H4 (cell line): ENCODE measurements around the gene WTIP. TPM values are rescaled to one million over a fixed set of nuclear protein-coding genes. Genes with fewer than 3 reads are reported as not detected.
"Not testable (repeated sequence)": the region's sequence is repeated elsewhere in the genome, so short reads cannot be mapped to it uniquely, and the experiment has no call there.

Experiments used
- DNase-seq: peaks from one replicate; pipeline ENCODE4 v3.0.0-alpha.2; 2015; ENCODE audit warnings: low spot score
- total RNA-seq: library from RNA; depleted of rRNA; stranded (reverse); fragments of >200 nt; shearing (Covaris generic); gene quantifications from 2 replicates; pipeline ENCODE4 v1.2.3, GENCODE V29; 2014; rRNA removed

The WTIP gene
- 9.9 and 11.4 TPM in 2 replicates for total RNA-seq

GRCh38 chr19:34480971-34481841, at the start of gene WTIP:
WTIP (plus strand) TSS chr19:34481758; CDS start chr19:34481975, 217 bp downstream.
- peak; percentile 73 for DNase-seq

GRCh38 chr19:34432797-34433196, 48.8 kb upstream of the WTIP start:
- no peak for DNase-seq

- no peak for DNase-seq
Observed at GRCh38 chr19:34436716-34437115, 44.8 kb upstream of the WTIP start.

GRCh38 chr19:34448191-34448590, 33.4 kb upstream of the WTIP start:
- no peak for DNase-seq

GRCh38 chr19:34452723-34453122, 28.8 kb upstream of the WTIP start:
- no peak for DNase-seq

GRCh38 chr19:34454091-34454490, 27.5 kb upstream of the WTIP start:
- DNase-seq = no peak

GRCh38 chr19:34454685-34455084, 26.9 kb upstream of the WTIP start:
- DNase-seq = no peak

GRCh38 chr19:34455783-34456480, 25.6 kb upstream of the WTIP start:
- DNase-seq = not testable (repeated sequence)

- no peak for DNase-seq
Observed at GRCh38 chr19:34457446-34457845, 24.1 kb upstream of the WTIP start.

GRCh38 chr19:34458677-34459076, 22.9 kb upstream of the WTIP start:
- no peak for DNase-seq

GRCh38 chr19:34459614-34460013, 21.9 kb upstream of the WTIP start:
- DNase-seq = no peak

GRCh38 chr19:34461375-34462100, 20.0 kb upstream of the WTIP start:
- no peak for DNase-seq

- DNase-seq = not testable (repeated sequence)
Observed at GRCh38 chr19:34464785-34465184, 16.8 kb upstream of the WTIP start.

- DNase-seq = no peak
Observed at GRCh38 chr19:34468409-34468808, 13.1 kb upstream of the WTIP start.

- DNase-seq = not testable (repeated sequence)
Observed at GRCh38 chr19:34469026-34469425, 12.5 kb upstream of the WTIP start.

GRCh38 chr19:34471906-34472700, 9.5 kb upstream of the WTIP start:
- no peak for DNase-seq

- DNase-seq = no peak
Observed at GRCh38 chr19:34474233-34474989, 7.1 kb upstream of the WTIP start.

GRCh38 chr19:34475026-34475974, 6.3 kb upstream of the WTIP start:
- DNase-seq = peak; percentile 73

- DNase-seq = no peak
Observed at GRCh38 chr19:34475975-34476594, 5.5 kb upstream of the WTIP start.
